ENCODE measurements around the gene CATSPERD.
"Not testable (repeated sequence)": the region's sequence is repeated elsewhere in the genome, so short reads cannot be mapped to it uniquely, and the experiment has no call there.

Gene CATSPERD

DNA sequence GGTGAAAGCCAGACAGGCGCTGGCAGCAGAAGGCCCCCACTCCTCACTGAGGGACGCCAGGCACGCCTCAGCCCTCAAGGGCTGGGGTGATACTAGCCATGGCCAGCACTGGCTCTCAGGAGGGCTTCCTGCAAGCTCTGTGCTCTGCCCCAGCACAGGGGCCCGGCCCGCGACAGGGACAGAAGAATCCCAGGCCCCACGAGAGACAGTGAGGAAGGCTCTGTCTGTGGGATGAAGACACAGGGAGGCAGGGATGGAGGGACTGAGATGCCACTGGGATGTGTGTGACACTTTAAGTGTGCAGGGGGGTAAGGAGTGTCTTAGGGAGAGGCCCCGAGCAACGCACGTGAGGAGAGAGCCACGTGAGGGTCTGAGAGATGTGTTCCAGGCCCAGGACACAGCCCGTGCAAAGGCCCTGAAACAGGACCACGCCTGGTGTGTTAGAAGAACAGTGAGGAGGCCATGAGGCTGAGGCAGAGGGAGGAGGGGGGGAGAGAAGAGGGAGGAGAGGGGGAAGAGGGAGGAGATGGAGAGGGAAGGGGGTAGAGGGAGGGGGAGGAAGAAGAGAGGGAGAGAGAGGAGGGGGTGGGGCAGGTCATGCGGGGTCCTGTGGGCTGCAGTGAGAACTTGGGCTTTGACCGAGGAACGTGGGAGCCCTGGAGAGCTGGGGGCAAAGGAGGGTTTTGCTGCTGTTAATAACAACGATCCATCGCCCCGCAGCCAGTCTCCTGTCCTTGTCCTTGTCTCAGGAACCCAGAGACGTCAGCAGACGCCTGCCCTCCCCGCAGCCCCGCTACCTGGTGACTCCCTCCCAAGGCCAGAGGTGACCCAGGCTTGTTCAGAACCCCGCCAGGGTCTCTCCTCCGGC lies 23.2 kb upstream of the CATSPERD start:
- no peak for DNase-seq (ENCODE audit: low read depth in 2 of 2)

DNA sequence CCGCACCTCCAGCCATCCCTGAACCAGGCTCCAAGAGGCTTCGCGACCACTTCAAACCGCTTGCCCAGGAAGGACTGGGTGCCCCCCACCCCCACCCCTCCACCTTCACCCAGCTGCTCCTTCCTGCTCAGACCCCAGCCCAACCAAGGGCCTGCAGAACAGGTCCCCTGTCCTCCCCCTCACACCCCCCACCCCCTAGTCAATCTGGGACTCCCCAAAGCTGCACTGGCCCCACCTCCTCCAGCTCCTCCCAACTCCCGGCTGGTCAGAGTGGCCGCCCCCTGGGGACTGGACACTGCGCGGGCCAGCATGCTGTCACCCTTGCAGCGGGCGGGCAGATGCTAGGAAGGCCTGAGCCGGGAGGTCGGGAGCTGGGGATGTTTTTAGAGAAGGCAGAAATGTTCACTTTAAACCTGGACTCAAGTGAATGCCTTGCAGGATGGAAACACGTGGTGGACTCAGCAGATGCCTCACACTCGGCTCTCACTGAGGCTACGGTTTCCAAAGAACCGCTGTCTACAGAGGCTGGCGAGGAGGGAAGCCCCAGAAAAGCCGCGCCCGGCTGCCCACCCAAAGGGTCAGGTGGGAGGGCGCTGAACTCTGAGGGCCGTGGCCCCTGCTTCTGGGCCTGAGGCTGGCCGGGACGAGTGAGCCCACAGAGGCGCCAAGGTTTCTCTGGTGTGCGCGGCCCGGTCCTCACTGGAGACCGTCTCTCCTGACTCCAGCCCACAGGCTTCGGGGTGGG lies 22.4 kb upstream of the CATSPERD start:
- no peak for DNase-seq (ENCODE audit: low read depth in 2 of 2)

DNA sequence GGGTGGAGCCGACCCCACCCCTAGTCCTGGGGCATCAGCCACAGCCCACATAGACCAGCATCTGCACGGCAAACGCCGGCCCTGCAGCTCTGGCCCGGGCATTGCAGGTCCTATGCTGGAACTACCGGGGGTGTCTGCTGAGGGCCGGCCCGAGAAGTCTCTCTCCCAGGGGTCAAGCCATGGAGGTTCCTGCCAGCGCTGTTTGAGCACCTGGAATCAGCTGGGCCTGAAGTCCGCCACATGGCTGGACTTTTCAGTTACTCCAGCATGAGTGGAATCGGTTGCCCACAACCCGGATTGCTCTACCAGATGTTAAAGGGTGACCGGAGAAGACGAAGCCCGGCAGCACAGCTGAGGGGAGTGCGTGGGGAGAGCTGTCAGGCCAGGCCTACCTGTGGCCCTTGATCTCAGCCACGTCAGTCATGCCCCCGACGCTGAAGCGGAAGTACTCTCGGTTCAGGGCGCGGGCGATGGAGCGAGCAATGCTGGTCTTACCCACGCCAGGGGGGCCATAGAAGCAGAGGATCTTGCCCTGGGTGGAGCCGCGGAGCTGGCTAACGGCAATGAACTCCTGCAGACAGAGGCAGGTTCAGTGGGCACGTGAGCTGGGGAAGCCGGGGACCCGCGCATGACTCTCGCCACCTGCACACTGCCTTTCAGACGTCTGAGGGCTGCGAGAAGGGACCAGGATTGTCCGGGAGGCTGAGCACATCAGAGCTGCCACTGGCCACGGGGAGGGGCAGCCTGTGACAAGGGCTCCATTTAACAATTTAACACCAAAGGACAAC lies 21.6 kb upstream of the CATSPERD start:
- no peak for DNase-seq (ENCODE audit: low read depth in 2 of 2)

DNA sequence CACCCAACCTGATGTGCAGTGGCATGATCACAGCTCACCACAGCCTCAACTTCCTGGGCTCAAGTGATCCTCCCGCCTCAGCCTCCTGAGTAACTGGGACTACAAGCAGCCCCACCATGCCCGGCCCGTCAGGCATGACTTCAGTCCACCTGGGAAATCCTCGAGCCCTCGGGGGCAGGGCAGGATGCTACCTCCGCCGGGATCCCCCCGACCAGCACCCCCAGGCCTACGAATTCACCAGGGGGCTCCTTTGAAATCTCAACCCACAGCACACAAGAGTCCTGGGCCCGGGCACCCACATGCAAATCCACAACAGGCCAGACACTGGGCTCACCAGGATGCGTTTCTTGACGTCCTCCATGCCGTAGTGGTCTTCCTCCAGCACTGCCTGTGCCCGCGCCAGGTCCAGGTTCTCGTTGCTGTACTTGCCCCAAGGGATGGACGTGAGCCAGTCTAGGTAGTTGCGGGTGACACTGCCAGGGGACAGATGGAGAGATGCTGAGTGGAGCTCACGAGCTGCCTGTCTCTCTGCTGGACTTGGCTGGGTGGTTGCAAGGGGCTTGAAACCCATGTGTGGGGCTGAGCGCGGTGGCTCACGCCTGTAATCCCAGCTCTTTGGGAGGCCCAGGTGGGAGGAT lies 19.9 kb upstream of the CATSPERD start:
- no peak for DNase-seq (ENCODE audit: low read depth in 2 of 2)

DNA sequence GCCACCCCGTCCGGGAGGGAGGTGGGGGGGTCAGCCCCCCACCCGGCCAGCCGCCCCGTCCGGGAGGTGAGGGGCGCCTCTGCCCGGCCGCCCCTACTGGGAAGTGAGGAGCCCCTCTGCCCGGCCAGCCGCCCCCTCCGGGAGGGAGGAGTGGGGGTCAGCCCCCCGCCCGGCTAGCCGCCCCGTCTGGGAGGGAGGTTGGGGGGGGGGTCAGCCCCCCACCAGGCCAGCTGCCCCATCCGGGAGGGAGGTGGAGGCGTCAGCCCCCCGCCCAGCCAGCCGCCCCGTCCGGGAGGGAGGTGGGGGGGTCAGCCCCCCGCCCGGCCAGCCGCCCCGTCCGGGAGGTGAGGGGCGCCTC lies 18.4 kb upstream of the CATSPERD start:
- not testable (repeated sequence) for DNase-seq (ENCODE audit: low read depth in 2 of 2)

DNA sequence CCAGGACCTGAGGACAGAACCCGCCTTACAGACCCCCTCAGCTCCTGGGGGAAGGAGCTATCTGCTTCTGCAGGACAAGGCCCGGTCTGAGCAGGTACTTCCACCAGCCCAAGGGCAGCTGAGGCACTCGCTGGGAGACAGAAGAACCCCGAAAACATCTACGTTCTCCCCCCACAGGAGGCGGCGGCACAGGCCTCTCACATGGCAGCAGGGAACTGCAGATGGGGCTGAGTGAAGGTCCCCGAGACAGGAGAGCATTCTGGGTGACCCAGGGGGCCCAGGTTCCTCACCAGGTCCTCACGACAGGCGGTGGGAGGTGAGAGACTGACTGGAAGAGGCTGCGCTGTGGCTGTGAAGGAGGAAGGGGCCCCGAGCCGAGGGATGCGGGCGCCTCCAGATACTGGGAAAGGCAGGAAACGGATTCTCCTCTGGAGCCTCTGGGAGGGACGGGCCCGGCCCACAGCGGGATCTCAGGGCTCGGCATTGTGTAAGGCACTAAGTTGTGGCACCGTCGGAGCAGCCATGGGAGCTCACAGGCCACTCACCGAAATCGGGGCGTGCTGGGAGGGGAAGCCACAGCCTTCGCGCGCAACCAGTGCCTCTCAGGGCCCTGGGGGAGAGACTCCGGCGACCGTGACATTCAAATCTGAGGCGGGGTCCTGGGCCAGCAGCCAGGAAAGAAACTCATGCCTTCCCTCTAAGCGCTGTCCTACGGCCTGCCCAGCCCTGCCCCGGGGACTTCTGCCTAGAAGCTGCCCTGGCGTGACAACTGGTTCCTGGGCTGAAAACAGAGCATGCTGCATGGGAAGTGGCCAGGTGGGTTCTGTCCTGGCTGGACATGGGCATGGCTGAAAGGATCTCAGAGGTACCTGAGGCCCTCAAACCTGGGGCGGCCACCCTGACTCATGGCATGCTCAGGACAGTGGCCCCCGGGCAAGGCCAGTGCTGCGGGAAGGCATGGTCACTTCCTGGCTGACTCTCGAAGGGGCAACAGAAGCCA lies 16.3 kb upstream of the CATSPERD start:
- no peak for DNase-seq (ENCODE audit: low read depth in 2 of 2)

DNA sequence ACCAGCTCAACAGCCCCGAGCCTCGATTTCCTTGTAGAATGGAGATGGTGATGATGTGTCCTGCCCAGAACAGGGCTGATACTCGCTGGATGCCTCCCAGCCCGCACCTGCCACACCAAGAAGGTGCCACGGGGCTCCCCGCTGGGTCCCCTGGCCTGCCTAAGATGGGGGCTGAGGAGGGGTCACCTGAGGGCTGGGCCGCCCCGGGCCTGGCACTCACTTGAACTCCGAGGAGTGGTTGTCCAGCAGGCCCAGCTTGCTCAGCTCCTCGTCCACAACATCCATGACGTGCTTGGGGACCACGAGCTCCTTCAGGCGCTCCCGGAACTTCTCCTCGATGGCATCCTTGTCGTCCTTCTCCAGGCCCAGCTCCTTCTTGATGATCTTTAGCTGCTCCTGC lies 14.9 kb upstream of the CATSPERD start:
- no peak for DNase-seq (ENCODE audit: low read depth in 2 of 2)

DNA sequence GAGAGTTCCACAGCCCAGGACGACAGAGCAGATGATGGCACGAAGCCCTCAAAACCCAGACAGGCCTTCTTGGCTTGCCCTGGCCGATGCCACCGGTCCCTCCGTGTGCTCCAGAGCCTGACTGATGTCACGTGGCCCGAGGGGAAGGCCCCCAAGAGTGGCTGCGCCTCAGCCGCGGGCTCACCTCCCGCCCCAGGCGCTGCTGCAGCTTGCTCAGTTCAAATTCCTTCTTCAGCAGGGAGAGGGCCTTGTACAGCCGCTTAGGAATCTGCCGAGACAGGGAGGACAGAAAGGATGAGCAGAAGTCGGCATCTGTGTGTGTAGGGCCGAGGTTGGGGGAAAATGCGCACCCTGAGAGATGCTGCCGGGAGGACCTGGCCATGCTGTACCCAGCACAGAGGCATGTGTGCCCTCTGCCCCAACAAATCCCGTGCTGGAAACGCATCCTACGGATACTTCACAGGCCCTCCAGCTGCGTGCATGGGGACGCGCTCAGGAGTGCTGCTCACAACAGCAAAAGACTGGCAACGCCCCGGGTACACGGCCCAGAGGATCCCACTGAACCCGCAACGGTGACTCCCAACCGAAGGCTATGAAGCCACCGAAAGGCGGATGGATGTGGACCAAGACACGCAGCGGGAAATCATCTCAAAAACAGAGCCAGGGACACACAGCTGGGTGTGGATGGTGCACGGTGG lies 13.4 kb upstream of the CATSPERD start:
- no peak for DNase-seq (ENCODE audit: low read depth in 2 of 2)

DNA sequence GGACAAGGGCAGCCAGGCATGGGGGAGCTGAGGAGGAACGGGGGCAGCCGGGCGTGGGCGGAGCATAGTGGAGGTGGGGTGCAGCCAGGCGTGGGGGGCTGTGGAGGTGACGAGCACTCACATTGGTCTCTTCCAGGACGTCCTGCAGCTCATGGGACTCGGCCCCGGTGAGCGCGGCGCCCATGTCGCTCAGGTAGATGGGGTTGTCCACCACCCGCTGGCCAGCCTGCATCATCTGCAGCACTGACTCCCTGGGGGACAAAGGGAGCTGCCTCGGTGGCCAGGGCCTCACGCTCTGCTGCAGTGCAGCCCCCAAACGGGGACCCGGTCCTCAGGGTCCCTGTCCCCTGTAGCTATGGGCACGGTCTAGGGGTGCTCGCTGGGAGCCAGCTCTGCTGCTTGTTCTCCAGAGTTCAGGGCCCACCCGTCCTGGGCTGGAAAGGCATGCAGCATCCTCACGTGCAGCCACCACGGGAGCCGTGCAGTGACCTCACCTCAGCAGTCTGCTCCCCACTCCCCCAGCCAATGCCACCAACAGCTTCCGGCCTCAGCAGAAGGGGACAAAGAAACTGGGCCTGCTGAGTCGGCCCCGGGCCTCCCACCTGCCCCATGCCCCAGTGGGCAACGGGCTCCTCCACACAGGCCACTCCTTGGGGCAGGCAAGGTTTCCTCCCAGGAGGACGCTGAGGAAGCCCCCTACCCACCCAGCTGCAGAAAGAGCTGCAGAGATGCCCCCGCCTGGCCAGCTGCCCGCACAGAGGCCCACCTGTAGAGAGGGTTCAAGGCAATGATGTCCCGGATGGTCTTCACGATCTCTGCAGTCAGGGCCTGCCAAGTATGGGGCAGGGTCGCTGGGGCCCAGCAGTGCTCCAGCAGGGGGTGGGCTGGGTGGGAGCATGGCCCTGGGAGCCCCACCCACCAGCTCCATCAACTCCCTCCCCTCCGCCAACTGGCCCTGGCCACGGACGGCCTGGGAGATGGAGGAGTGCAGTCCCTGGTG lies 12.6 kb upstream of the CATSPERD start:
- no peak for DNase-seq (ENCODE audit: low read depth in 2 of 2)

DNA sequence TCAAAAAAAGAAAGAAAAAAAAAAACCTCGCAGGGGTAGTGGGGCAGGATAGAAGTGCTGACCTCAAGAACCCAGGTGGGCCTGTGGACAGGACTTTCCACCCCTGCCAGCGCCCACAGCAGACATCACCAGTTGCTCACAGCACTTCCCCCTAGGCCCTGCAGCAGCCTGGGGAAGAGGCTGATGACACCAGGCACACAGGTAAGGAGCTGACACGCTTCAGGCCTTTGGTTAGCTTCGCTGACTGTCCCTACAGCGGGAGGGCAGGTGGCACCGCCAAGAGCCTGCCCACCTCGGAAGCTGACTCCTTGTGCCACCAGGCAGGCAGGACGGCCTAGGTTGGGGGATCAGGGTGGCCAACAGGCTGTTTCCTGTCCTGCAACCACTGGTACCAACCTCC lies 9.4 kb upstream of the CATSPERD start:
- no peak for DNase-seq (ENCODE audit: low read depth in 2 of 2)

DNA sequence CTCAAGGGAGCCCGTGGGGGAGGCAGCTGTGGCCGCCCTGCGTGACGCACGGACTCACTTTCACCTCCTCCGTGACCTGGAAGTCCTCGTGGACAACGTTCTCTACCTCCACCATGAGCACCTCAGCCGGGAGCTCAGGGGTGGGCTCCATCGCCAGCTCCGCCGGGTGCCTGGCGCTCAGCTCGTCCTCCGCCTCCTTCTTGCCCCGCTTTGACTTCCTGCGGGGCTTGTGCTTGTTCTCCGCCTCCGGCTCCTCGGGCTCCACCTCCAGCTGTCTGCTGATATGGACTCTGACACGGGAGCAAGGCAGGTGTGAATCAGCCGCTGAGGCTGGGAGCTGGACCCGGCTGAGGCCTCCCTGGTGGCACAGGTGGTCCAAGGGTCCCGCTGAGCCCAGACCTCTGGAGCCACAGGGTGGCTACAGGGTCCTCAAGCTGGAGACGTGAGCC lies 8.7 kb upstream of the CATSPERD start:
- no peak for DNase-seq (ENCODE audit: low read depth in 2 of 2)

DNA sequence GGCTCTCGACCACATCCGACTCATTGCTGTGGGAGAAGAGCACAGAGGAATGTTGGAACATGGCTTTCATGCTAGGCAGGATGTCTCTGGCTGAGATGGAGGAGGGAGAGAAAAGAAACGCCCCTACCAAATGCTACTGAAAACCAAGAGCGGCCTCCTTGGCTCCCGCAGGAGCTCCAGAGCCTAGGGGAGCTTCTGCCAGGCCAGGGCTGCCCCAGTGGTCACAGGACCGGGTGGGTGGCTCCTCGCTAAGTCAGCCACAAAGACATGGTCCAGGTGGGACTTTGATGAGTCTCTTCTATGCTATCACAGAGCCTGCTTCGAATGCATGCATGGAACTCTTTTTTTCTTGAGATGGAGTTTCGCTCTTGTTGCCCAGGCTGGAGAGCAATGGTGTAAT lies 7.2 kb upstream of the CATSPERD start:
- no peak for DNase-seq (ENCODE audit: low read depth in 2 of 2)

DNA sequence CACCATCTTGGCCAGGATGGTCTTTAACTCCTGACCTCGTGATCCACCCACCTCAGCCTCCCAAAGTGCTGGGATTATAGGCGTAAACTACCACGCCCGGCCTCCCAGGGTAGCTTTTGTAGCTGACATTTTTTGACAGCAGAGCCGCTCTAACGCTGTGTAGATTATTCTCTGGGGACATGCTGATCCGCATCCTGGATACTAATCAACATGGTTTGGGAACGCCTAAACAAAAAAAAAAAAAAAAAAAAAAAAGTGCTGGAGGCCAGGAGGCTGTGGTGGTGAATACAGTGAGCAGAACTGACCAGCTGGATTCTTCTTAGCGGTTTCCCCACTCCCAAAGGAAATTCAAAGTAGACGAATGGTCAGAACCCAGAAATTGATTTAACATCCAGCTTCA lies 5.6 kb upstream of the CATSPERD start:
- no peak for DNase-seq (ENCODE audit: low read depth in 2 of 2)

DNA sequence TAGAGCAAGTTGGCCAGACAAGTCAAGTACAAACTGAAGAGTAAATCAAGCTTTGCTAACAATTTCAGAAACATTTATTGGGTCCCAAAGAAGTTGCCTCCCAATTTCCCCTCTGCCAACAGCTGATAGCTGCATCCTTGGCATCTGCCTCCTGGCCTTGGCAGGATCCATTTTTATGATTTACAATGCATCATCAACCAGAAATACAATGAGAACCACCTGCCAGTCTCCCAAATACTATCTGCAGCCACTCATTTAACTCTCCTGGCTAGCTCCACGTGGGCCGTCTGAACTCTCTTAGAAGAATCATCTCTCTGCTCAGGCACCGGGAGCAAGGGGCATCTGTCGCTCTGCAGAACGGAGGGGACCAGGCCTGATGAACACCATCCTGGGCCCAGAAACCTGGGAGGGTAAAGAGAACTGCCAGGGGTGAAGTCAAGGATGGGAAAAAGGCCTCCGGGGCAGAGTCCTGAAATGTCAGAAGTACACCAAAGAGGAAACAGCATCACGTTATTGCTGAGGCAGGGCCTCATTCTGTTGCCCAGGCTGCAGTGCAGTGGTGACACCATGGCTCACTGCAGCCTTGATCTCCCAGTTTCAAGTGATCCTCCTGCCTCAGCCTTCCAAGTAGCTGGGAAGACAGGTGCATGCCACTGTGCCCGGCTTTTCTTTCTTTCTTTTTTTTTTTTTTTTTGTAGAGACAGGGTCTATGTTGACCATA lies 3.1 kb upstream of the CATSPERD start:
- DNase-seq (ENCODE audit: low read depth in 2 of 2): no peak

DNA sequence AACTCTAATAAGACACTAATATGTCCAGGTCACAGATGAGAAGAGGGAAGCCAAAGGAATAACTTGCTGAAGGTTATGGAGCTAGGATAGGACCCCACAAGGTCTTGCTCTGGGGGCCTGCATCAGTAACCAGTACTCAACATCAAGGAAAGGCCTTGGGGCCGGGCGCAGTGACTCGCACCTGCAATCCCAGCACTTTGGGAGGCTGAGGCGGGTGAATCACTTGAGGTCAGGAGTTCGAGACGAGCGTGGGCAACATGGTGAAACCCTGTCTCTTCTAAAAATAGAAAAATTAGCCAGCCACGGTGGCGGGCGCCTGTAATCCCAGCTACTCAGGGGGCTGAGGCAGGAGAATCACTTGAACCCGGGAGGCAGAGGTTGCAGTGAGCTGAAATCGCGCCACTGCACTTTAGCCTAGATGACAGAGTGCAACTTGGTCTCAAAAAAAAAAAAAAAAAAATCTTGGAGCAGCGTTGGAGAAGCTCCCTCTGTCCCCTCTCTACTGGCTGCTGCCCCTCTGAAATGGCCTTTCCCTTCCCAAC lies 2.3 kb upstream of the CATSPERD start:
- DNase-seq (ENCODE audit: low read depth in 2 of 2): peak in 1 of 2 donors; percentile 62

DNA sequence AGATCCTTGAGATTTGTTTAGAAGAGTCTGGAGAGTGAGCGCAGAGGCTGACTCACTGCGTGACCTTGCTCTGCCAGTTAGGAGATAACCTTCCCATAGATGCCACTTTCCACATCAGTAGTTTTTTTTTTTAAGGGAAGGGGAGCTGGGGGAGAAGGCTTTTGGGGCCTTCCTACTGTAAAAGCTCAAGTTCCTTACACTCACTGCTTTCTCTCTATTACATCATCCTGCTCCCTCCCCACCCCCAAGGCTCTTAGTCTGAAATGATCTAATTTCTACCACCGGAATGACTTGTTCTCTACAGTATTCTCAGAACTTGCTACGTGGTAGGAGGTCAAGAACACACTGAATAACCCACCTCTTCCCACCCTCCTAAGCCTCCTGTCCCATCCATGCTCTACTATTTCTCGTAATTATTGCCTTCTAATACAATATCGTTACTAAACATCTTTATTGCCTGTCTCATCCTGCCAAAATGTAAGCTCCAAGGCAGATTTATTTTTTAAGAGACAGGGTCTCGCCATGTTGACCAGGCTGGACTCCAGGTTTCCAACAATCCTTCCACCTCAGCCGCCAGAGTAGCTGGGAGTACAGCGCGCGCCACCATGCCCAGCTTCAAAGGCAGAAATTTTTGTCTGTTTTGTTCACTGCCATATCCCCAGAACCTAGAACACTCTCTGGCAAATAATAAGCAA lies 1.7 kb upstream of the CATSPERD start:
- peak in 1 of 2 donors; percentile 40 for DNase-seq (ENCODE audit: low read depth in 2 of 2)

DNA sequence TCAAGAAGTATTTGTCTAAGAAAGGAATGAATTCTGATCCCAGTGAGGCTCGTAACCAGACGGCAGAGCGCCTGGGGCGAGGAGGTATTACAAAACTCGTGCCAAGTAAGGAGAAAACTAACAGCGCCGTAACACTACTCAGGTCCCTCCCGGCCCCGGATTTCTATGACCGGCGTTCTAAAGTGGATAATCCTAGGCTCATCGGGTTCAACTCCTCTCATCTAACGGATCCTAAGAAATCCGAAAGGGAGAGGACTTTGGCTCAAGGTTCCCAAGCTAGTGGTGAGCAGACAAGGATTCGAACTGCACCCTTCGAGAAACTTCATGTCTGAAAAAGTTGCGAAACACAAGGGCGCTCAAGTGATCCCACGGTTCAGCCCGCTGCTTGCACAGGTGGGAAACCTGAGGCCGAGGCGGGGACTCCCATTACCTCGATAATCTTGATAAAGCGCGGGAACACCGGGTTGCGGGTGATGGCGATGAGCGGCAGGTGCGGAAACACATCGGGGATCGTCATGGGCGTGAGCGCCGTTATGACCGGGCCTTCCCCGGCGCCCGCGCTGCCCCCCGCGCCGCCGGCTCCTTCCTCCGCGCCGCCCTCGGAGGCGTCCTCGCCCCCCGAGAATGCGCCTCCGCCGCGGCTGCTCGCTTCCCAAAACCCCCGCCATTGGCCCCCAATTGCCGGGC lies 1.0 kb upstream of the CATSPERD start:
- no peak for DNase-seq (ENCODE audit: low read depth in 2 of 2)

All from stimulated activated CD8-positive, alpha-beta memory T cell treated with anti-CD3 and anti-CD28 coated beads, Interleukin-2, amount 100 ng/mL, for 48 hours (primary cell).